Thyroid gland (tissue), 4 donors: ENCODE results near the gene ZBTB37. TPM values are rescaled to one million over a fixed set of nuclear protein-coding genes. Genes with fewer than 3 reads are reported as not detected.
"Not testable (repeated sequence)": the region's sequence is repeated elsewhere in the genome, so short reads cannot be mapped to it uniquely, and the experiment has no call there.

Experiments used
- DNase-seq, 2 donors: peaks; one replicate each; pipeline ENCODE4 v3.0.0-alpha.2; 2019
- H3K27ac ChIP-seq, 3 donors: fragments of 200-600 bp; sonication (generic); 1 replicate in 2 of 3; 2 replicates in 1 of 3; pipeline ENCODE4 v1.5.1; 2016 to 2019; ENCODE audit warnings: mild to moderate bottlenecking in 1 of 3, moderate library complexity in 1 of 3
- H3K27me3 ChIP-seq: fragments of 200-600 bp; sonication (generic); one replicate; pipeline ENCODE4 v1.5.1; 2019
- H3K36me3 ChIP-seq, 2 donors: fragments of 200-600 bp; sonication (generic); one replicate each; pipeline ENCODE4 v1.5.1; 2016 to 2019
- H3K4me1 ChIP-seq, 2 donors: fragments of 200-600 bp; sonication (generic); one replicate each; pipeline ENCODE4 v1.5.1; 2017 to 2019
- H3K4me3 ChIP-seq, 3 donors: fragments of 200-600 bp; sonication (generic); replicated peaks in 1 of 3; 1 replicate in 2 of 3; 2 replicates in 1 of 3; pipeline ENCODE4 v1.5.1; 2016; ENCODE audit warnings: mild to moderate bottlenecking in 1 of 3
- H3K9me3 ChIP-seq: fragments of 200-600 bp; sonication (generic); one replicate; pipeline ENCODE4 v1.5.1; 2017
- POLR2A ChIP-seq, 2 donors: fragments of 450-650 bp; IDR thresholded peaks; one replicate each; pipeline ENCODE4 v1.6.1; 2017; ENCODE audit warnings: antibody characterized with exemption in 2 of 2, mild to moderate bottlenecking in 2 of 2, moderate library complexity in 1 of 2
- WGBS, 2 donors: methylation state at CpG; one replicate each; pipeline ENCODE4 v1.1.5; 2017; 5-methylcytosine and 5-hydroxymethylcytosine counted together
- intact Hi-C: fragments of 100-400 bp; cut with DNase I; formaldehyde crosslinking; loops from one replicate; pipeline ENCODE4 v1.15.1; 2023
- total RNA-seq, 4 donors: library from RNA; depleted of rRNA; stranded (reverse); fragments of >200 nt; gene quantifications; one replicate each; pipeline ENCODE4 v1.2.3, GENCODE V29; 2016
- TF ChIP-seq, protein P1 (sequence below), 6 experiments: fragments of 200-600 bp in 3 of 6; fragments of 450-650 bp in 3 of 6; sonication (generic) in 3 of 6; IDR thresholded peaks; one replicate each; pipeline ENCODE4 v1.5.1; 2016 to 2019; ENCODE audit warnings: antibody characterized with exemption in 6 of 6, mild to moderate bottlenecking in 2 of 6, inconsistent platforms in 1 of 6, moderate library complexity in 1 of 6

Gene ZBTB37
- total RNA-seq, 4 donors from 2014 or later: 14.6 to 24.4 (median 17.3) TPM

GRCh38 chr1:173856014-173856413, 12.2 kb upstream of the ZBTB37 start:
- WGBS, 2 donors: 69 to 75% methylated on average over 1 of the region's 1 CpG
- Histone ChIP-seq H3K27me3 (no peaks in the 10 kb centered on the region), H3K4me1 (no peaks in the 10 kb centered on the region), H3K4me3 (no peak overlapping the region), H3K27ac (no peak overlapping the region), H3K9me3 (no peaks in the 10 kb centered on the region), H3K36me3 (peaks cover 7 to 20% of the 10 kb centered on the region in 2 donors)
- intact Hi-C loops: no loop called here
- no peak for TF ChIP-seq POLR2A (IDR thresholded peaks at IDR 0.05)
- TF ChIP-seq, protein P1, sequence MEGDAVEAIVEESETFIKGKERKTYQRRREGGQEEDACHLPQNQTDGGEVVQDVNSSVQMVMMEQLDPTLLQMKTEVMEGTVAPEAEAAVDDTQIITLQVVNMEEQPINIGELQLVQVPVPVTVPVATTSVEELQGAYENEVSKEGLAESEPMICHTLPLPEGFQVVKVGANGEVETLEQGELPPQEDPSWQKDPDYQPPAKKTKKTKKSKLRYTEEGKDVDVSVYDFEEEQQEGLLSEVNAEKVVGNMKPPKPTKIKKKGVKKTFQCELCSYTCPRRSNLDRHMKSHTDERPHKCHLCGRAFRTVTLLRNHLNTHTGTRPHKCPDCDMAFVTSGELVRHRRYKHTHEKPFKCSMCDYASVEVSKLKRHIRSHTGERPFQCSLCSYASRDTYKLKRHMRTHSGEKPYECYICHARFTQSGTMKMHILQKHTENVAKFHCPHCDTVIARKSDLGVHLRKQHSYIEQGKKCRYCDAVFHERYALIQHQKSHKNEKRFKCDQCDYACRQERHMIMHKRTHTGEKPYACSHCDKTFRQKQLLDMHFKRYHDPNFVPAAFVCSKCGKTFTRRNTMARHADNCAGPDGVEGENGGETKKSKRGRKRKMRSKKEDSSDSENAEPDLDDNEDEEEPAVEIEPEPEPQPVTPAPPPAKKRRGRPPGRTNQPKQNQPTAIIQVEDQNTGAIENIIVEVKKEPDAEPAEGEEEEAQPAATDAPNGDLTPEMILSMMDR (IDR thresholded peaks at IDR 0.05): no peak
- no peak for DNase-seq

DNA sequence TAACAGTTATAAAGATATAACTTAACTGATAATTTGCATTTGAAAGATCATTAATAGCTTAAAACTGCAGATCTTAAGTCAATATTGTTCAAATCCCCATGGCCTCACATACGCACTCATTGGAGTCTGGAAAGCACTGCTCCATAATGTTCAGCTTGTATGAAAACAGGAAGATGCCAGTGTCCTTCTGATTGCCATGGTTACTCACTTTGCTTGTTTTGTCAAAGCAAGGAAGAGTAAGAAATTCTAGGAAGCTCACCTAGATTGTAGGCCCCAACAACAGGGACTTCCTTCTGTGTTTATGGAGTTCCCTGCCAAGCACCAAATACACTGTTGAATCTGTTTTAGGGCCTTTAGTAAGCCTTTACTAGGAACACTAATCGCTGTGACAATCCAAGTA, 11.3 kb upstream of the ZBTB37 start:
- 89 to 90% methylated on average over 2 of the region's 2 CpGs for WGBS, 2 donors
- no peak for DNase-seq
- no peak for TF ChIP-seq POLR2A (IDR thresholded peaks at IDR 0.05)
- H3K27ac ChIP-seq: no peak overlapping the region
- H3K9me3 ChIP-seq: no peaks in the 10 kb centered on the region
- no peaks in the 10 kb centered on the region for H3K27me3 ChIP-seq
- intact Hi-C loops: no loop called here
- no peak overlapping the region for H3K4me3 ChIP-seq
- no peaks in the 10 kb centered on the region for H3K4me1 ChIP-seq
- H3K36me3 ChIP-seq: peaks cover 7 to 20% of the 10 kb centered on the region in 2 donors

- no peak for DNase-seq
- Histone ChIP-seq H3K4me3 (no peak overlapping the region), H3K4me1 (no peaks in the 10 kb centered on the region), H3K9me3 (no peaks in the 10 kb centered on the region), H3K36me3 (peaks cover 7 to 20% of the 10 kb centered on the region in 2 donors), H3K27me3 (no peaks in the 10 kb centered on the region), H3K27ac (no peak overlapping the region)
- TF ChIP-seq, protein P1 (IDR thresholded peaks at IDR 0.05): no peak
- TF ChIP-seq POLR2A (IDR thresholded peaks at IDR 0.05): no peak
- WGBS, 2 donors: 86 to 94% methylated on average over 4 of the region's 4 CpGs
- intact Hi-C loops: no loop called here
Measured at GRCh38 chr1:173857363-173857917, 10.7 kb upstream of the ZBTB37 start.

DNA sequence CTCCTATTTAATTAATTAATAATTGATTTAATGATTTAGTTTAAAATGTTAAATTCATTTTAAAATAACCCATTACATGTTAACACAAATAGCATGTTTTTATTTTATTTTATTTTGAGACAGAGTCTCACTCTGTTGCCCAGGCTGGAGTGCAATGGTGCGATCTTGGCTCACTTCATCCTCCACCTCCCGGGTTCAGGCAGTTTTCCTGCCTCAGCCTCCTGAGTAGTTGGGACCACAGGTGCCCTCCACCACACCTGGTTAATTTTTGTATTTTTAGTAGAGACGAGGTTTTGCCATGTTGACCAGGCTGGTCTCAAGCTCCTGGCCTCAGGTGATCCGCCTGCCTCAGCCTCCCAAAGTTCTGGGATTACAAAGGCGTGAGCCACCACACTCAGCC, 8.6 kb upstream of the ZBTB37 start:
- peaks cover 24 to 39% of the 10 kb centered on the region in 2 donors for H3K36me3 ChIP-seq
- WGBS, 2 donors: 88 to 92% methylated on average over 5 of the region's 5 CpGs
- H3K4me1 ChIP-seq, H3K27me3 ChIP-seq, intact Hi-C loops, DNase-seq, H3K4me3 ChIP-seq, H3K9me3 ChIP-seq, H3K27ac ChIP-seq: not testable (repeated sequence)

- intact Hi-C loops: no loop called here
- 89 to 96% methylated on average over 1 of the region's 1 CpG for WGBS, 2 donors
Measured at GRCh38 chr1:173860065-173860464, 8.1 kb upstream of the ZBTB37 start.

DNA sequence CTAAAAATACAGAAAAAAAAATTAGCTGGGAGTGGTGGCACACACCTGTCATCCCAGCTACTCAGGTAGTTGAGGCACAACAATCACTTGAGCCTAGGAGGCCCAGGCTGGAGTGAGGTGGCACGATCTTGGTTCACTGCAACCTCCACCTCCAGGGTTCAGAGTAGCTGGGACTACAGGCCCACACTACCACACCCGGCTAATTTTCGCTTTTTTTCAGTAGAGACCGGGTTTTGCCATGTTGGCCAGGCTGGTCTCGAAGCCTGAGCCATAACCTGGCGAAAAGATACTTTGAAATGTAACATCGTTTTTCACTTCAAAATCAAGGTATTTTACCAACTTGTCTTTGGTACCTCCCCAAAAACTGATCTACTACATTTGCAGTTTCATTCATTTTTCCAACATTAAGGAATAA, 6.4 kb upstream of the ZBTB37 start:
- TF ChIP-seq, protein P1 (IDR thresholded peaks at IDR 0.05): no peak
- no peak for TF ChIP-seq POLR2A (IDR thresholded peaks at IDR 0.05)
- peaks cover 35 to 42% of the 10 kb centered on the region in 2 donors for H3K36me3 ChIP-seq
- WGBS, 2 donors: 92 to 96% methylated on average over 7 of the region's 7 CpGs
- H3K9me3 ChIP-seq: no peaks in the 10 kb centered on the region
- intact Hi-C loops: no loop called here
- H3K27ac ChIP-seq: no peak overlapping the region
- no peak for DNase-seq
- H3K4me3 ChIP-seq: no peak overlapping the region
- peaks cover 6 to 13% of the 10 kb centered on the region in 2 donors for H3K4me1 ChIP-seq
- H3K27me3 ChIP-seq: no peaks in the 10 kb centered on the region

More at GRCh38 chr1:173860065-173860464, 8.1 kb upstream of the ZBTB37 start:
- DNase-seq: no peak
- Histone ChIP-seq H3K4me1 (no peaks in the 10 kb centered on the region), H3K27me3 (no peaks in the 10 kb centered on the region), H3K9me3 (no peaks in the 10 kb centered on the region), H3K4me3 (no peak overlapping the region), H3K27ac (no peak overlapping the region), H3K36me3 (peaks cover 29 to 43% of the 10 kb centered on the region in 2 donors)
- TF ChIP-seq, protein P1 (IDR thresholded peaks at IDR 0.05): no peak
- no peak for TF ChIP-seq POLR2A (IDR thresholded peaks at IDR 0.05)

- H3K27ac ChIP-seq, H3K9me3 ChIP-seq, DNase-seq, H3K4me3 ChIP-seq, intact Hi-C loops, H3K27me3 ChIP-seq: not testable (repeated sequence)
- WGBS, 2 donors: 85 to 89% methylated on average over 13 of the region's 13 CpGs
- Histone ChIP-seq H3K4me1 (peaks cover 11 to 14% of the 10 kb centered on the region in 2 donors), H3K36me3 (peaks cover 35 to 38% of the 10 kb centered on the region in 2 donors)
Measured at GRCh38 chr1:173862146-173862768, 5.9 kb upstream of the ZBTB37 start.
